IMR-90 (cell line): Measurements from ENCODE around the gene JPT2. TPM values are rescaled to one million over a fixed set of nuclear protein-coding genes. Genes with fewer than 3 reads are reported as not detected.

Experiments used
- ATAC-seq: fragments of 200-7000 bp; cut with Tn5 transposase; 2 replicates; pipeline ENCODE4 v1.9.1; 2020; ENCODE audit warnings: low read depth, mild to moderate bottlenecking, moderate library complexity
- BruUV-seq: library from RNA; stranded (reverse); fragments of 400-500 nt; replicated peaks from 2 replicates; lab custom pipeline; 2021; lab: Mats Ljungman, UMichigan
- CTCF ChIA-PET: fragments of 300-600 bp; formaldehyde crosslinking; extraction: SDS; loops from one replicate; lab custom pipeline; 2021; ENCODE audit warnings: antibody characterized with exemption; lab: Yijun Ruan, JAX
- POLR2A ChIA-PET: fragments of 300-600 bp; sonication (Branson Sonifier 250); formaldehyde crosslinking; loops from one replicate; lab custom pipeline; 2022; ENCODE audit warnings: antibody characterized with exemption; ENCODE audit not compliant: unreplicated experiment; lab: Charles Lee
- DNase-seq: peaks from one replicate; pipeline ENCODE4 v3.0.0; 2013
- H2AFZ ChIP-seq: replicated peaks from 2 replicates; pipeline ENCODE3; 2013; ENCODE audit warnings: low read length, mild to moderate bottlenecking; ENCODE audit not compliant: poor library complexity
- H2AK5ac ChIP-seq: 2 replicates; pipeline ENCODE4 v1.6.1; 2013; ENCODE audit warnings: low read depth, low read length, inconsistent platforms
- H2AK9ac ChIP-seq: replicated peaks from 2 replicates; pipeline ENCODE3; 2013; ENCODE audit warnings: mild to moderate bottlenecking, low read depth, low read length, moderate library complexity; ENCODE audit not compliant: poor library complexity
- H2BK120ac ChIP-seq: 2 replicates; pipeline ENCODE4 v1.6.1; 2013; ENCODE audit warnings: low read depth, low read length, inconsistent platforms
- H2BK15ac ChIP-seq: 3 replicates; pipeline ENCODE4 v1.6.1; 2013; ENCODE audit warnings: low read depth, low read length, inconsistent platforms
- H2BK20ac ChIP-seq: 2 replicates; pipeline ENCODE4 v1.6.1; 2013; ENCODE audit warnings: low read depth, mild to moderate bottlenecking, inconsistent platforms, low read length, moderate library complexity
- H2BK5ac ChIP-seq: 2 replicates; pipeline ENCODE4 v1.6.1; 2013; ENCODE audit warnings: mild to moderate bottlenecking, low read depth, low read length, inconsistent platforms; ENCODE audit not compliant: poor library complexity, severe bottlenecking
- H3K14ac ChIP-seq: replicated peaks from 2 replicates; pipeline ENCODE4 v1.6.1; 2013; ENCODE audit warnings: low read depth, low read length, inconsistent platforms
- H3K18ac ChIP-seq: 2 replicates; pipeline ENCODE4 v1.6.1; 2013; ENCODE audit warnings: low read depth, low read length, control low read depth
- H3K23ac ChIP-seq: 2 replicates; pipeline ENCODE4 v1.6.1; 2013; ENCODE audit warnings: low read depth, low read length, inconsistent platforms
- H3K27ac ChIP-seq: 2 replicates; pipeline ENCODE4 v1.5.1; 2013; ENCODE audit warnings: mild to moderate bottlenecking, control low read depth, low read length; ENCODE audit not compliant: insufficient read depth
- H3K27me3 ChIP-seq: 2 replicates; pipeline ENCODE4 v1.6.1; 2013; ENCODE audit warnings: low read length; ENCODE audit not compliant: control insufficient read depth, insufficient read depth
- H3K36me3 ChIP-seq: 2 replicates; pipeline ENCODE4 v1.6.1; 2013; ENCODE audit warnings: low read length, mixed read lengths; ENCODE audit not compliant: control insufficient read depth, insufficient read depth
- H3K4ac ChIP-seq: 2 replicates; pipeline ENCODE4 v1.6.1; 2013; ENCODE audit warnings: low read depth, low read length, inconsistent platforms
- H3K4me1 ChIP-seq: 2 replicates; pipeline ENCODE4 v1.6.1; 2013; ENCODE audit warnings: low read length, mixed read lengths; ENCODE audit not compliant: control insufficient read depth, insufficient read depth
- H3K4me2 ChIP-seq: 2 replicates; pipeline ENCODE4 v1.6.1; 2013; ENCODE audit warnings: low read depth, mild to moderate bottlenecking, control low read depth, low read length, moderate library complexity
- H3K4me3 ChIP-seq: 2 replicates; pipeline ENCODE4 v1.5.1; 2013; ENCODE audit warnings: low read depth, mild to moderate bottlenecking, control low read depth, low read length, moderate library complexity; ENCODE audit not compliant: insufficient read depth
- H3K56ac ChIP-seq: 2 replicates; pipeline ENCODE4 v1.6.1; 2013; ENCODE audit warnings: low read length, inconsistent platforms; ENCODE audit not compliant: insufficient read depth; ENCODE audit errors: extremely low read depth
- H3K79me1 ChIP-seq, 2 experiments: 2 replicates each; pipeline ENCODE4 v1.6.1; 2013; ENCODE audit warnings: low read length in 2 of 2, inconsistent platforms in 1 of 2, low read depth in 1 of 2
- H3K9ac ChIP-seq: 2 replicates; pipeline ENCODE4 v1.6.1; 2013; ENCODE audit warnings: low read depth, low read length, control low read depth
- H3K9me1 ChIP-seq: 2 replicates; pipeline ENCODE4 v1.6.1; 2013; ENCODE audit warnings: low read length, inconsistent platforms; ENCODE audit not compliant: insufficient read depth
- H3K9me3 ChIP-seq: 2 replicates; pipeline ENCODE4 v1.6.1; 2013; ENCODE audit warnings: low read length; ENCODE audit not compliant: control insufficient read depth, insufficient read depth
- H4K20me1 ChIP-seq: 2 replicates; pipeline ENCODE4 v1.6.1; 2013; ENCODE audit warnings: low read length, inconsistent platforms; ENCODE audit not compliant: insufficient read depth
- H4K5ac ChIP-seq: 2 replicates; pipeline ENCODE4 v1.6.1; 2013; ENCODE audit warnings: mild to moderate bottlenecking, low read depth, low read length, control low read depth
- H4K8ac ChIP-seq, 2 experiments: 2 replicates each; pipeline ENCODE4 v1.6.1; 2013; ENCODE audit warnings: low read depth in 2 of 2, low read length in 2 of 2, control low read depth in 1 of 2, inconsistent platforms in 1 of 2
- H4K91ac ChIP-seq: 2 replicates; pipeline ENCODE4 v1.6.1; 2013; ENCODE audit warnings: low read depth, low read length, inconsistent platforms; ENCODE audit not compliant: insufficient read depth
- BHLHE40 ChIP-seq: fragments of 150-350 bp; IDR thresholded peaks from 2 replicates; pipeline ENCODE4 v1.6.1; 2016; ENCODE audit warnings: mild to moderate bottlenecking, low read depth, low read length
- CEBPB ChIP-seq: IDR thresholded peaks from 2 replicates; pipeline ENCODE4 v1.6.1; 2012; ENCODE audit warnings: low read depth, low read length, improper control_type of control experiment
- CHD1 ChIP-seq: IDR thresholded peaks from 2 replicates; pipeline ENCODE4 v1.6.1; 2012; ENCODE audit warnings: low read depth, low read length, improper control_type of control experiment
- CTCF ChIP-seq: conservative IDR thresholded peaks from 2 replicates; pipeline ENCODE4 v1.5.1; 2012; ENCODE audit warnings: mild to moderate bottlenecking, low read depth, low read length, improper control_type of control experiment
- ELK1 ChIP-seq: fragments of 150-350 bp; IDR thresholded peaks from 2 replicates; pipeline ENCODE4 v1.6.1; 2016; ENCODE audit warnings: low read depth, mild to moderate bottlenecking, low read length, moderate library complexity, borderline replicate concordance
- FOS ChIP-seq: fragments of 150-350 bp; IDR thresholded peaks from 2 replicates; pipeline ENCODE4 v1.6.1; 2016; ENCODE audit warnings: low read depth, low read length
- MAFK ChIP-seq: IDR thresholded peaks from 2 replicates; pipeline ENCODE4 v1.6.1; 2012; ENCODE audit warnings: low read depth, low read length, improper control_type of control experiment
- MAZ ChIP-seq: IDR thresholded peaks from 2 replicates; pipeline ENCODE4 v1.6.1; 2012; ENCODE audit warnings: low read depth, mild to moderate bottlenecking, low read length, improper control_type of control experiment, moderate library complexity, borderline replicate concordance
- MXI1 ChIP-seq: IDR thresholded peaks from 2 replicates; pipeline ENCODE4 v1.6.1; 2012; ENCODE audit warnings: low read depth, mild to moderate bottlenecking, low read length, moderate library complexity, borderline replicate concordance
- NFE2L2 ChIP-seq: fragments of 150-350 bp; IDR thresholded peaks from 2 replicates; pipeline ENCODE4 v1.6.1; 2016; ENCODE audit warnings: low read depth, mild to moderate bottlenecking, low read length
- POLR2A ChIP-seq: IDR thresholded peaks from 2 replicates; pipeline ENCODE4 v1.6.1; 2012; ENCODE audit warnings: mild to moderate bottlenecking, low read depth, low read length
- RAD21 ChIP-seq: IDR thresholded peaks from 2 replicates; pipeline ENCODE4 v1.6.1; 2012; ENCODE audit warnings: low read length, improper control_type of control experiment
- RCOR1 ChIP-seq: IDR thresholded peaks from 2 replicates; pipeline ENCODE4 v1.6.1; 2012; ENCODE audit warnings: mild to moderate bottlenecking, low read length, improper control_type of control experiment; ENCODE audit not compliant: insufficient replicate concordance
- RFX5 ChIP-seq: IDR thresholded peaks from 2 replicates; pipeline ENCODE4 v1.8.0; 2012; ENCODE audit warnings: low read depth, mild to moderate bottlenecking, low read length, moderate library complexity
- SMC3 ChIP-seq: fragments of 150-350 bp; IDR thresholded peaks from 2 replicates; pipeline ENCODE4 v1.6.1; 2016; ENCODE audit warnings: low read depth, mild to moderate bottlenecking, antibody characterized with exemption, low read length, moderate library complexity
- USF2 ChIP-seq: fragments of 150-350 bp; IDR thresholded peaks from 2 replicates; pipeline ENCODE4 v1.6.1; 2017; ENCODE audit warnings: mild to moderate bottlenecking, antibody characterized with exemption, low read length, low read depth
- WGBS, 2 experiments: methylation state at CpG; one replicate each; pipeline versions ENCODE4 v1.1.5 to v1.1.7; 2013; ENCODE audit warnings: missing lambda C conversion rate in 2 of 2; ENCODE audit not compliant: insufficient read length in 1 of 2; ENCODE audit errors: extremely low coverage in 2 of 2; 5-methylcytosine and 5-hydroxymethylcytosine counted together
- dilution Hi-C: fragments of 300-500 bp; cut with HindIII; formaldehyde crosslinking; loops from one replicate; pipeline ENCODE4 v1.14.3; 2018; ENCODE audit warnings: low sequenced_read_pairs; ENCODE audit not compliant: unreplicated experiment
- in situ Hi-C: fragments of 300-500 bp; cut with MboI; formaldehyde crosslinking; loops from 3 replicates; pipeline ENCODE4 v1.14.3; 2019; ENCODE audit warnings: low sequenced_read_pairs, inconsistent platforms, mixed read lengths
- intact Hi-C: fragments of 100-400 bp; cut with micrococcal nuclease; formaldehyde crosslinking; loops from 2 replicates; pipeline ENCODE4 v1.10.0; 2022
- polyA plus RNA-seq, 3 experiments: library from polyadenylated mRNA; depleted of rRNA; stranded (reverse); fragments of >200 nt; gene quantifications; 2 replicates each; pipeline ENCODE4 v1.2.3, GENCODE V29; 2012; ENCODE audit warnings: low replicate concordance in 1 of 3
- total RNA-seq: library from RNA; depleted of rRNA; stranded (reverse); fragments of >200 nt; gene quantifications from 2 replicates; pipeline ENCODE4 v1.2.3, GENCODE V29; 2012

JPT2 gene
- total and polyA plus RNA-seq, 2 of the 4 experiments (the other 2 are of a cell fraction): 40.0 to 41.5 TPM

DNA sequence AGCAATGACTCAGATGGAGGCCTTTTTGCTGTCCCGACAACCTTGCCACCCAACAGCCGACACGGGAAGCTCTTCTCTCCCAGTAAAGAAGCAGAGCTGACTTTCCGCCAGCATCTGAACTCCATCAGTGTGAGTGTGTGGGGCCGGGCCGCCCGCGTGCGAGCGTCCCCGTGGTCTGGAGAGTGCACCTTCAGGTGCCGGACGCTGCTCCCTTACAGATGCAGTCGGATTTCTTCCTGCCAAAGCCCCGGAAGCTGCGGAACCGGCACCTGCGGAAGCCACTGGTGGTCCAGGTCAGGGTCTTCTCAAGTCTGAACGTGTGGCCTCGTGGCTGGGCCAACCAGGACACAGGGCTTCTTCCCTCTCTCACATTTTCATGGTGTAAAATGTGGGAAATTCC lies 15.5 kb upstream of the JPT2 start:
- Histone ChIP-seq H2AK9ac (no peak overlapping the region), H4K8ac (no peak overlapping the region), H3K9me1 (no peaks in the 10 kb centered on the region; the same call in 1 of the 2 replicates), H4K5ac (no peak overlapping the region), H3K4me1 (no peaks in the 10 kb centered on the region), H3K4me3 (no peak overlapping the region), H2BK15ac (no peak overlapping the region), H3K4ac (no peak overlapping the region), H3K56ac (no peak overlapping the region), H2BK20ac (no peak overlapping the region), H2AFZ (no peak overlapping the region), H3K79me1 (peaks cover under 1 to 3% of the 10 kb centered on the region in 2 experiments; a peak in 2 of 4 replicates), H3K36me3 (peaks cover 71% of the 10 kb centered on the region), H2BK5ac (no peak overlapping the region), H3K27ac (no peak overlapping the region), H3K27me3 (no peaks in the 10 kb centered on the region), H2BK120ac (no peak overlapping the region), H3K14ac (no peak overlapping the region), H2AK5ac (no peak overlapping the region), H3K18ac (no peak overlapping the region), H3K4me2 (no peak overlapping the region), H4K20me1 (peaks cover 4% of the 10 kb centered on the region; the same call in 1 of the 2 replicates), H3K9ac (no peak overlapping the region), H4K91ac (no peak overlapping the region), H3K9me3 (no peaks in the 10 kb centered on the region), H3K23ac (no peak overlapping the region)
- DNase-seq (no peak), ATAC-seq (no peak)
- dilution Hi-C loops (no loop called here), in situ Hi-C loops (no loop called here), intact Hi-C loops (no loop called here)
- TF ChIP-seq RAD21 (no peak), POLR2A (no peak), ELK1 (no peak), MXI1 (no peak), RCOR1 (no peak), MAZ (no peak), NFE2L2 (no peak), MAFK (no peak), FOS (no peak), SMC3 (no peak), CEBPB (no peak), BHLHE40 (no peak), USF2 (no peak), RFX5 (no peak), CTCF (no peak), CHD1 (no peak)
- ChIA-PET CTCF (no interaction called here), POLR2A (no interaction called here)
- no TSS peak for BruUV-seq
- WGBS, 2 experiments: 95% methylated on average over 10 of the region's 20 CpGs; no CpG with 5 or more reads in 1 of the 2 experiments
